Measurements from ENCODE around the gene CFAP141.

Gene CFAP141

DNA sequence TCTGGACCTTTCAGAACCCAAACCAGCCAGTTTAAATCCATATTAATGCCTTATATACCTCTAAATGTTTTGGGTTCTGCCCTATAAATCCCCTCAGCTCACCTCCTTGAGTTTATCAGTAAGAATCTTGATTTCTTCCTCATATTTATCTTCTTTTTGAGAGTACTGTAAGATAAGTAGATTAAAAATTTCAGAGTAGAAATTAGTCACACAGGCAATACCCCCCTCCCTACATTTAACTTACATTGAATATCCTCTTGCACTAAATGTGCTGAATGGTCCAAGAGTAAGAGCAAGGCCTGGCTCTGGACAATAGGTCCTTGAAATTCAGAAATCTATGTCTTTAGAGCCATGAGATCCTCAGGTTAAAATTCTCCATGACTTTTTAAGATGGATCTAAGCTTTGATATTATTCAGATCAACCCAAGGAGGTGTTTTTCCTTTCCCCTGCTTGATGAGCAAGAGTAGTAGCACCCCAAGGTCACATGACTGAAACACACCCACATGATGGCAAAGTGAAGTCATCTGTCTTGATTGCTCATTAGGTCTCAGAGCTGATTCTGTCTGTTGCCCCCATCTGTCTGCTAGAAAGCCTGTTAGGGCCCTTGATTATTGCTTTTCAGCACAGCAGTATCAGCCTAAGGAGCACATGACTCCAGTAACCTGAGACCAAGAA lies 35.4 kb downstream of the CFAP141 start:
- ATAC-seq: peak; percentile 98 to 99

DNA sequence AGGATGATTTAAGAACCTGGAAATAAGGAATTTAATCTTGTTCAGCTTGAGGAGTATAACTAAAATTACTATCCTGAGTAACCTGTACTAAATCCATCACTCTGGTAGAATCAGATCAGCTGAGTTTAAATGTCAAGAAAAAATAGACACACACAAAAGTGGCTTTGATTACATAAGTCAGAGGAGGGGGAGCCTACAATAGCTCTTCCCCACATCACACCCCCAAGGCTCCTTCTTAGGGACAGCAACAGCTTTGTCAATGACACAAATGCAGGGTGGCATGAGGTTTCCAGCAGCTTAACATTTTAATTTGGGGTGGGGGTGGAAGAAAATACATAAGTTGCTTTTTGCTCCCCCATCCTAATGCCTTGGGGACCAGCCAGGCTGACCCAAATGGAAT lies 38.7 kb downstream of the CFAP141 start:
- ATAC-seq: no peak

DNA sequence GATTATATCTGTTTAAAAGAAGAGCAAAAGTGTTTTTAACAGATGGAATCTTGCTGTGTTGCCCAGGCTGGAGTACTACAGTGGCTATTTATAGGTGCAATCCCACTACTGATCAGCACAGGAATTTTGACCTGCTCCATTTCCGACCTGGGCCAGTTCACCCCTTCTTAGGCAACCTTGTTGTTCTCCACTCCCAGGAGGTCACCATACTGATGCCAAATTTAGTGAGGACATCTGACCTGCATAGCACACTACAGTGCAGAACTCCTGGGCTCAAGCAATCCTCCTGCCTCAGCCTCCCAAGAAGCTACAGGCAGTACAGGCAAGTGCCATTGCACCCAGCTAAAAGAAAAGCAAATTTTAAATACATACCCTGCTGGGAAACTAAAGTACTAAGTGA lies 39.9 kb downstream of the CFAP141 start:
- no peak for ATAC-seq

DNA sequence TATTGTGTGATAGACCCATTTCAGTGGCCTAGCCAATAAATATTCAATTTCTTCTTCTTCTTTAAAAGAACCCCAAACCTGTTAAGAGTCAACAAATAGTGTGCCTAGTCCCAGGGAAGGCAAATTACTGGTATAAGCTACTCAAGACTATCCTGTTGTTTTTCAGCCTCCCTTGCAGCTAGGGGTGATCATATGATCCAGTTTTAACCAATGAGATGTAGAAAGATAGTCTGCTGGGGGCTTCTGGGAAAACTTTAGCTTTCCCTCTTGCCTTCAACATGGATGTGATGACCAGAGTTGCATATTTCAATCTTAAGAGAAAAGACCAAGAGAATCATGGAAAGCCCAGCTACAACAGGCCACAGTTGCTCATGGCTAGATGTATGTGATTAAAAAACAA lies 46.6 kb downstream of the CFAP141 start:
- ATAC-seq: no peak

DNA sequence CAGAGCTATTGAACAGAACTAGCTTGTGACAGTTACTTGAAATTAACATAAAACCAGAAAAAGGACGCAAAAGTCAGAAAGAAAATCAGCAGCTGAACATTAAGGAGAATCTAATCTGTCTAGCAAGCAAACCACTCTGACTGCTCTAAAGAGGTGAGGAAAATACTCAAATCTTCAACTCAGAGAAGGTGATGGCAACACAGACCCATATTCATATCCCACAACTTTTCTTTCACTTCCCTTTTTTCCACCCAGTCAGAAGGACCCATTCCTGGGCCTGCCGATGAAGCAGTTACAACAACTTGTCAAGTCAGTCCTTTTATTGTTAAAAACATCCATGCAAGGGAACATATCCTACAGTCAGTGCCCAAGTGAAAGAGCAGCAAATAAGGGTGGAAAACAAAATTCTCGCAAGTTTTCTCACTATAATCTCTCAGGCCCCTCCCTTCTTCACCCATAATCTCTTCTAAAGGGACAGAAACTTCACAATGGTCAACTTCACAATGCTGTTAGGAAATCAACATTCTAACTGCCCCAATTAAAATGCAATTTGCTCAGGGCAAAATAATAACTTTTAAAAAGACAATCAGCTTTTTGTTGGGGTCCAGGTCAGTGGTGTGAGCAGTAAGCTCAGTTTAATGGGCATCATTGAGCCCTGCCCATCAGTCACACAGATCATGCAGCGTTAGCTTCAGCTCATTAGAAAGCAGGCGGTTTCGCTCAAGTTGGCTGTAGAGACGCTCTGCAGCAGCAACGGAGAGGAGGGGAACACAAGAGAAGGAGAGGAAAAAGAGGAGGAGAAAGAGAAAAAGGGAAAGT lies 47.6 kb downstream of the CFAP141 start:
- ATAC-seq: peak; percentile 2 to 8

DNA sequence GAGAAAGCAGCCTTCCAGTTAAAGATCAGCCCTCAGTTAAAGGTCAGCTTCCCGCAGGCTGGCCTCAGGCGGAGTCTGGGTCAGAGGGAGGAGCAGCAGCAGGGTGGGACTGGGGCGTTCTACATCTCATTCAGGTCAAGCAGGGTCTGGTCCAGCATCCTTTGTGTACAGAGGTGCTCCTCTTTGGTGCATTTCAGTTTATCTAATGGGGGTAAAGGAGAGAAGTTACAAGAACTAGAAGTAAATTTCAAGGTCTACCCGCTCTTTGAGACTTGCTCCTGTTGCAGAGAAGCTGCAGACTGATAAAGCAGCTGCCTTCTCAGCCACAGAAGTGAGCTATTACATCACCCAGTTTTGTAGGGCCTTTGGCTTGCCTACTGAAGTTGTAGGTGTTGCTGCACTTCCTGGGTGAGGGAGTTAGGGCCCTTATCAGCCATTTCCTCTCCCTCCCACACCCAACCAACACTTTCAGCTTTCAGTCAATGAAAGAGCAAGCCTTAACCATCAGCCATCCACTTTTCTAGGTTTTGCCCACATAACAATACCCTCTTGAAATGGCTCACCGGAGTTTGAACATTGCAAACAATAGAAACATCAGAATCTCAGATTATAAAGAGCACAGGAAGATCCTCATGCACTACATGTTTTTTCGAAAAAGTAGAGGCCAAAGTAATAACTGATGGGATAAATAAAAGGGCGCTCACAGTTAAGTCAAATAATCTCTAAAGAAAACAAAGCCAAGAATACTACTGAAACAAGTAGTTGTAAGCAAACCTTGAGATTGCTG lies 48.4 kb downstream of the CFAP141 start:
- peak; percentile 97 for ATAC-seq

DNA sequence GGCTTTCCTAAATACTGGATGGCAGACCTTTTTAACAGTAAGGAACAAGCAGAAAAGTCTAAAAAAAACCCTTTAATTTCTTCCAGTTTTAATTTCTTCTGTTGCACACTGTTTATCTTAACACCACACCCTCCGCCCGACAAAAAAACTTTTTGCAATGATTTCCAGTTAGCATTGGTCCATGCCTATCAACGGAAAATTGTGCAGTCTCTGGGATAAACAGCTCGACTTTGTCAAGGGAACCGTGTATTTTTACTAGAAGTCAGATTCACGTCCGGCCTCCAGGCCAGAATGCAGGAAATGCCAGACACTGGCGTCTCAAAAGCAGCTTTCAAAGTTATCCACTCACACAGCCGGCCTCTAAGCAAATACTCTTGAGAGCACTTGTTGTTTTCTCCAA lies 50.9 kb downstream of the CFAP141 start:
- ATAC-seq: no peak

DNA sequence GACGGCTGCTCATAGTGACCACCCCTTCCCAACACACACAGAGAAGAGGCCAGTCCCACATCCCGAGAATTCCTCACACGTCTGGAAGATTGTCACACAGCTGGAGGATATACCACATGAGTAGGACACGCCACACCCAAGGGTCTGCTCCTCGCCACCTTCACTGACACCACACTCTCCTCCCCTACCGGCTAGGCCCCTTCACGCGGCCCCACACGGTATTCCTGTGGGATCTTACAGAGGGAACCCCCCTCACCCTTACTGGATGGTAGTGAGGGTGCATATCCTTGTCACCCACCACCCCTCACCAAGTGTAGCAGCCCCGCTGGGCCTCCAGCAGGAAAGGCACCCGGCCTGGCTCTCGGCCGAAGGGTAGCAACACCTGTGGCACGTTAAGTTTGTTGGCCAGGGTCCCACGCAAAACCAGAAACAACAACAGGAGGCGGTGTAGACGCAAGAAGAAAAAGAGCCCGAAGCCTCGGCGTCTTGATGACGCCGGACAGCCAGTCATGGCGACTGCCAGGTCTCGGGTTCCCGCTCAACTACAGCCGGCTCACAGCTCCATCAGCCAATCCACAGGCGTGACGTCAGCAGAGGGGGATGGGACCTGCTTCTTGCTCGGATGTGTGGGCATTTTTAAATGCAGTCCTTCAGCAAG lies 51.5 kb downstream of the CFAP141 start, which contains the start of gene NUP210L:
NUP210L (minus strand) TSS at position 540 of the 658 bp plus-strand sequence.
- ATAC-seq: no peak

DNA sequence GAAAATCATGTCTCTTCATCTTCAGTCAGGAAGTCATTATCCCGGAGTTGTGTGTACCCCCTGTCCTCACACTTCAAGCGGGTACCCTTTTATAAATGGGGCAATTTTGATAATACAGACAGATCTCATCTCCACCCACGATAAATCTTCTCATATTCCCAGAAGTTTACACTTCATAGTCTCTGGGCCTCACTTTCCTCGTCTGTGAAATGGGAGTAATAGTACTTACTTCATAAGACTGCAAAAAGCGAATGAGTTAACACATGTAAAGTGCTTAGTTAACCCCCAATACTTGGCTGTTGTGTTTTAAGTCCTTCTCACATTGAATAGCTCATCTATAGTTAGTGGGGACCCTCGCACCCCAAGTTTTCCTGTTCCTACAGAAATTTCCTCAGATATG lies 52.1 kb downstream of the CFAP141 start:
- no peak for ATAC-seq

DNA sequence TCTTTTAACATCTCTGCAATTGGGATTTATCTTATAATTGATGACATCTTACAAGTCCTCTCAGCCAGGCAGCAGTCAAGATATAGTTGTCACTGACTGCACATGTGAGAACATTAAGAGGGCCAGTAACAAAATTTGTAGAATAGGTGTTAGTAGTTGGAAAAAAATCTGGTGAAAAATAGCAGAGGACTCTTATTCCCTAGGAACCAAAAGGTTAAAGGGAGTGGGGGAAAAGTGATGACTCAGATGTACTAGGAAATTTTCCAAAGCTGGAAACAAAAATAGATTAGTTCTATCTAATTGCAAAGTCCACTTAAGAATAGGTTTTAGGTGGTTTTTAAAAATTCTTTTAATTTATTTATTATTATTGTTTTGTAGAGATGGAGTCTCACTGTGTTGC lies 54.8 kb downstream of the CFAP141 start:
- no peak for ATAC-seq
